Measurements from ENCODE around the gene HEBP1.

HEBP1 gene

DNA sequence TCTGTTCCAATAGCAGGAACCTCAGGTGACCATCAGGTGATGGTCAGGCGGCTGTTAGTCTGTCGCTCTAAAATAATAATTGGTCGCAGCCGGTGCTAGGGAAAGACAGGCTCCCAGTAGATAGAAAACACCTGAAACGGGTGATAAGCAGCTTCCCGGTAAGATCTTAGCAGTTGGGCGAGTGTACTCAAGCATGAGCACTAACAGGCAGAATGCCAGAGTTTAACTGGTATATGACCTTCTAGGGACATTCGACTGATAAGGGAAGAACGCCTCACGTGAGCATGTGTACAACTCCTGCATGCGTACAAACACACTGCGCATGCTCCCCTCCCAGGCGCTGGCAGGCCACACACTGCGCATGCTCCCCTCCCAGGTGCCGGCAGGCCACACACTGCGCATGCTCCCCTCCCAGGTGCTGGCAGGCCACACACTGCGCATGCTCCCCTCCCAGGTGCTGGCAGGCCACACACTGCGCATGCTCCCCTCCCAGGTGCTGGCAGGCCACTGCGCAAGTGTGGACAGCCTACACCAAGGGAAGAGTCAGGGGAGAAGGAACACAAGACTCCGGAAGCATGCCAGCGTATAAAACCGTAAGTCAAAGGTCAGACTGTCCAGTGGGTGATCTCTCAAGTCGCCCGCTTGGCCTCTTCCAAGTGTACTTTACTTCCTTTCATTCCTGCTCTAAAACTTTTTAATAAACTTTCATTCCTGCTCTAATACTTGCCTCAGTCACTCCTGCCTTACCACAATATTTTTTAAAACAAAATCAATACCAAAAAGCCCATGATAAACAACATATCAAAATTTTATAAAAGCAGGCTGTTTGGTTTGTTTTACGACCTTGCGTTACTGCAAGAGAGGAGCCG, 72.6 kb downstream of the HEBP1 start:
- peak overlapping the region; percentile 13 for H3K4me3 ChIP-seq (ENCODE audit: low read depth, low read length)
- DNase-seq (ENCODE audit: low read depth): no peak

DNA sequence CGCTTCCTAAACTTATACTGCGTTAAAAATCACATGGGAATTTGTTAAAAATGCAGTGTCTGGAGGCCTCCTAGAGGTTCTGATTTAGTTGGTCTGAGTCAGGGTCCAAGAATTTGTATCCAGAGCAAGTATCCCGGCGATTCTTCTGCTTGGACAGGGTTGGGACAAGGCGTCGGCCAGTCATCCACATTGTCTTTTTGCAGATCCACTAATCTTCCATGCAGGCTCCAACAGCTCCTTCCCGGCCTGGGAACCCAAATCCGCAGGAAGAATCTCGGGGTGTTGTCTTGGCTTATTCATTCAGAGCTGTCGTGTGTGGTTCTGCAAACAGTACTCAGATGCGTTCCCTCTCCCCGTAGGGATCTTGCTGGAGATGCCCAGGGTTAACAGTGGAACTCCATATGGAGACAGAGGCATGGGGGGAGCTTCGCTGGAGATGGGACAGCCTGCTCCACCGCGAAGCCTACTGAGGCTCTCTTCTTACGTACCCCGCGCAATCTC, 73.4 kb downstream of the HEBP1 start:
- H3K4me3 ChIP-seq (ENCODE audit: low read depth, low read length): no peak overlapping the region
- DNase-seq (ENCODE audit: low read depth): no peak

DNA sequence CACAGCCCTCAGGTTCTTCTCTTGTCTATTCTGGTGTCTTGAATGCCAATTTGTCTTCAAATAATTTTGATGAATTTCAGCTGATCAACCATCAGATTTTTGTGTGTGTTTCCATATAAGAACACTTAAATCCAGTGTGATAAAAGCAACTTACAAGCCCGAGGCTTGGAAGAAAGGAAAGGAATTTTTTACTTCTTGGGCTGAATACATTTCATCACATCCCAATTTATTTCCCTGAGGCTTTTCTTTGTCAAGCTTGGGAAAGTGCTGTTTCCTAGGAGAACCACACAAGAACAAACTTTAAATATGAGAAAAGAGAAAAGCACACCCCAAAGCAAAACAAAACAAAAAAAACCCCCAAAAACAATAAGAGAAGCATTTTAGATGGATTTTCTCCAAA, 74.7 kb downstream of the HEBP1 start:
- DNase-seq (ENCODE audit: low read depth): no peak

More for the DNA sequence above, 74.7 kb downstream of the HEBP1 start:
- H3K4me3 ChIP-seq (ENCODE audit: low read depth, low read length): no peak overlapping the region
